Vagina (tissue), 2 donors: Measurements from ENCODE around the gene SEMA6A.

Experiments used
- POLR2A ChIP-seq, 2 donors: fragments of 450-650 bp; IDR thresholded peaks; one replicate each; pipeline ENCODE4 v1.6.1; 2017; ENCODE audit warnings: antibody characterized with exemption in 2 of 2, mild to moderate bottlenecking in 2 of 2, moderate library complexity in 2 of 2
- POLR2AphosphoS5 ChIP-seq, 2 donors: sonication (generic); formaldehyde crosslinking; IDR thresholded peaks; one replicate each; pipeline ENCODE4 v1.9.0; 2017; ENCODE audit warnings: antibody characterized with exemption in 2 of 2, mild to moderate bottlenecking in 2 of 2, low read depth in 1 of 2; ENCODE audit not compliant: insufficient read depth in 1 of 2
- TF ChIP-seq, protein P1 (sequence below), 3 experiments: fragments of 450-650 bp in 2 of 3; fragments of 200-600 bp in 1 of 3; sonication (generic) in 1 of 3; IDR thresholded peaks; one replicate each; pipeline ENCODE4 v1.5.1; 2017 to 2019; ENCODE audit warnings: antibody characterized with exemption in 3 of 3, mild to moderate bottlenecking in 2 of 3, moderate library complexity in 2 of 3

DNA sequence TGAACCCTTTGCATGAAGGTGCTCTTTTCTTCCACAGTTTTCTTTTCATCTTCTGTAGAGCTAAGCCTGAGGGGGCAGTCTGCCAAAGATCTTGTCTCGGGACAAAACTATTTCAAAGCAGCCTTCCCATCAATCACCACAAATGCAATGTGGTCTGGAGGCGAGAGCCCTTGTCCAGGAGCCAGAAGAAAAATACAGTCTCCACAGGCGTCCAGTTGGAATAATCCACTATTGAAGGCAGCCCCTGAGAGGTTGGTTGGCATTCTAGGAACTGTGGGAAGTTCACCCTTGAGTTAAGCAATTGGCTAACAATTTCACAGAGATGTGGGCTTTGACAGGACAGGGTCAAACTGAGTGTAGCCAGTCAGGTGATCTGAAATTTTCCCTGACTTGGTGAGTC is 72.0 kb downstream of the SEMA6A start:
- no peak for TF ChIP-seq POLR2A (IDR thresholded peaks at IDR 0.05)
- TF ChIP-seq, protein P1, sequence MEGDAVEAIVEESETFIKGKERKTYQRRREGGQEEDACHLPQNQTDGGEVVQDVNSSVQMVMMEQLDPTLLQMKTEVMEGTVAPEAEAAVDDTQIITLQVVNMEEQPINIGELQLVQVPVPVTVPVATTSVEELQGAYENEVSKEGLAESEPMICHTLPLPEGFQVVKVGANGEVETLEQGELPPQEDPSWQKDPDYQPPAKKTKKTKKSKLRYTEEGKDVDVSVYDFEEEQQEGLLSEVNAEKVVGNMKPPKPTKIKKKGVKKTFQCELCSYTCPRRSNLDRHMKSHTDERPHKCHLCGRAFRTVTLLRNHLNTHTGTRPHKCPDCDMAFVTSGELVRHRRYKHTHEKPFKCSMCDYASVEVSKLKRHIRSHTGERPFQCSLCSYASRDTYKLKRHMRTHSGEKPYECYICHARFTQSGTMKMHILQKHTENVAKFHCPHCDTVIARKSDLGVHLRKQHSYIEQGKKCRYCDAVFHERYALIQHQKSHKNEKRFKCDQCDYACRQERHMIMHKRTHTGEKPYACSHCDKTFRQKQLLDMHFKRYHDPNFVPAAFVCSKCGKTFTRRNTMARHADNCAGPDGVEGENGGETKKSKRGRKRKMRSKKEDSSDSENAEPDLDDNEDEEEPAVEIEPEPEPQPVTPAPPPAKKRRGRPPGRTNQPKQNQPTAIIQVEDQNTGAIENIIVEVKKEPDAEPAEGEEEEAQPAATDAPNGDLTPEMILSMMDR (IDR thresholded peaks at IDR 0.05): no peak
- TF ChIP-seq POLR2AphosphoS5 (IDR thresholded peaks at IDR 0.05; ENCODE audit: insufficient read depth in 1 of 2, low read depth in 1 of 2): no peak
